Glomerular visceral epithelial cell (primary cell): ENCODE measurements around the gene ATF6B.

Source experiments
- DNase-seq: peaks from one replicate; pipeline ENCODE4 v3.0.0-alpha.2; 2016; ENCODE audit errors: extremely low spot score

Gene ATF6B

GRCh38 chr6:32127717-32128592 is at the start of gene ATF6B:
Gene ATF6B, minus strand, starts transcription at chr6:32128246. Its CDS starts 39 bp downstream, at chr6:32128207.
- DNase-seq: peak; percentile 100

- no peak for DNase-seq
These were observed 49.2 kb upstream of the ATF6B start for GRCh38 chr6:32177183-32177787.

GRCh38 chr6:32176476-32177182 is 48.6 kb upstream of the ATF6B start:
- no peak for DNase-seq

GRCh38 chr6:32175711-32176475 is 47.8 kb upstream of the ATF6B start, which contains the start of gene AGPAT1:
Gene AGPAT1, minus strand, starts transcription at chr6:32176084. Its CDS starts 4,588 bp downstream, at chr6:32171496.
- DNase-seq: peak; percentile 97

- DNase-seq: no peak
These were observed 47.3 kb upstream of the ATF6B start for GRCh38 chr6:32175322-32175710.

GRCh38 chr6:32174416-32174815 is 46.4 kb upstream of the ATF6B start:
- DNase-seq: no peak

- no peak for DNase-seq
These were observed 45.1 kb upstream of the ATF6B start for GRCh38 chr6:32173051-32173727.

GRCh38 chr6:32171234-32171633 is 43.2 kb upstream of the ATF6B start:
- DNase-seq: no peak

GRCh38 chr6:32170294-32170693 is 42.2 kb upstream of the ATF6B start:
- DNase-seq: peak; percentile 20

GRCh38 chr6:32168807-32169591 is 41.0 kb upstream of the ATF6B start:
- DNase-seq: no peak

GRCh38 chr6:32168350-32168749 is 40.3 kb upstream of the ATF6B start:
- no peak for DNase-seq

- no peak for DNase-seq
These were observed 39.8 kb upstream of the ATF6B start for GRCh38 chr6:32167761-32168262.

- no peak for DNase-seq
These were observed 39.2 kb upstream of the ATF6B start for GRCh38 chr6:32167154-32167760.

GRCh38 chr6:32166411-32167061 is 38.5 kb upstream of the ATF6B start:
- DNase-seq: no peak

- DNase-seq: no peak
These were observed 36.2 kb upstream of the ATF6B start, which contains the start of gene EGFL8 for GRCh38 chr6:32164295-32164694. Gene EGFL8, plus strand, starts transcription at chr6:32164595. Its CDS starts 1,571 bp downstream, at chr6:32166166.

- no peak for DNase-seq
These were observed 35.7 kb upstream of the ATF6B start for GRCh38 chr6:32163559-32164258.

- DNase-seq: no peak
These were observed 30.0 kb upstream of the ATF6B start for GRCh38 chr6:32158052-32158451.

- DNase-seq: no peak
These were observed 28.8 kb upstream of the ATF6B start for GRCh38 chr6:32156891-32157290.
